ENCODE measurements around the gene NUMB.

DNA sequence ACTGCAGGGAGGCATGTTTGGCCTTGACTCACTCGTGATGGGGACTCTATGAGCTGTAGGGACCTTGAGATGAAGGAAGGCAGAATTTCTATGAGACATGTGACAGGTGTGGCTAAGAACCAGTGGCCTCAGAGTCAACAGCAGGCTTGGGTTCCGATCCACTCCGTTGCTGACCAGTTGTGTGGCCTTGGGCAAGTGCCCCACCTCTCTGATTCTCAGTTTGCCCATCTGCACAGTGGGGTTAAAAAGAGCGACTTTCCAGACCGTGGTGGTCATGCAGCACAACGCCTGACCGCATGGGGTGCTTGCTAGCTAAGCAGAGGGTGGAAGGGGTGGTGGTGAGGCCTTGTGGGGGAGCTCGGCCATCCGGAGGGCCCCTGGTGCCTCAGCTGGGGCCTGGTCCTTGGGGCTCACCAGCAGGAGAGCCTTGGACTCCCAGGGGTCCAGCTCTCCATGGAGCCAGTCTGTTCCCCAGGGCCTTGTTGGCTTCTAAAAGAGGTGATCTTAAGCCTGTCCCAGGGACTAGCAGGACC is 202.6 kb downstream of the NUMB start:
- TF ChIP-seq, protein P1, sequence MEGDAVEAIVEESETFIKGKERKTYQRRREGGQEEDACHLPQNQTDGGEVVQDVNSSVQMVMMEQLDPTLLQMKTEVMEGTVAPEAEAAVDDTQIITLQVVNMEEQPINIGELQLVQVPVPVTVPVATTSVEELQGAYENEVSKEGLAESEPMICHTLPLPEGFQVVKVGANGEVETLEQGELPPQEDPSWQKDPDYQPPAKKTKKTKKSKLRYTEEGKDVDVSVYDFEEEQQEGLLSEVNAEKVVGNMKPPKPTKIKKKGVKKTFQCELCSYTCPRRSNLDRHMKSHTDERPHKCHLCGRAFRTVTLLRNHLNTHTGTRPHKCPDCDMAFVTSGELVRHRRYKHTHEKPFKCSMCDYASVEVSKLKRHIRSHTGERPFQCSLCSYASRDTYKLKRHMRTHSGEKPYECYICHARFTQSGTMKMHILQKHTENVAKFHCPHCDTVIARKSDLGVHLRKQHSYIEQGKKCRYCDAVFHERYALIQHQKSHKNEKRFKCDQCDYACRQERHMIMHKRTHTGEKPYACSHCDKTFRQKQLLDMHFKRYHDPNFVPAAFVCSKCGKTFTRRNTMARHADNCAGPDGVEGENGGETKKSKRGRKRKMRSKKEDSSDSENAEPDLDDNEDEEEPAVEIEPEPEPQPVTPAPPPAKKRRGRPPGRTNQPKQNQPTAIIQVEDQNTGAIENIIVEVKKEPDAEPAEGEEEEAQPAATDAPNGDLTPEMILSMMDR (IDR thresholded peaks at IDR 0.05) = no peak
- TF ChIP-seq ZFX (IDR thresholded peaks at IDR 0.05; ENCODE audit: borderline replicate concordance) = no peak
